ENCODE results near the gene SLC25A43.
A peak's percentile ranks its signal among the peaks of the same experiment; 100 is the strongest.

The SLC25A43 gene

GRCh38 chrX:119474615-119475388 lies 75.7 kb downstream of the SLC25A43 start:
- in situ Hi-C loops (cut with HindIII; ENCODE audit: low sequenced_read_pairs): no loop called here
- no peak overlapping the region for H3K4me3 ChIP-seq (ENCODE audit: low read depth, low read length)
- DNase-seq (ENCODE audit: low read depth, low spot score): no peak
- TF ChIP-seq CTCF (IDR thresholded peaks at IDR 0.05; ENCODE audit: low read depth, low read length): no peak

GRCh38 chrX:119475389-119476101 lies 76.4 kb downstream of the SLC25A43 start:
- no peak overlapping the region for H3K4me3 ChIP-seq (ENCODE audit: low read depth, low read length)
- in situ Hi-C loops (cut with HindIII; ENCODE audit: low sequenced_read_pairs): no loop called here
- DNase-seq (ENCODE audit: low read depth, low spot score): no peak
- TF ChIP-seq CTCF (IDR thresholded peaks at IDR 0.05; ENCODE audit: low read depth, low read length): no peak

GRCh38 chrX:119477812-119478232 lies 78.7 kb downstream of the SLC25A43 start:
- no peak overlapping the region for H3K4me3 ChIP-seq (ENCODE audit: low read depth, low read length)
- DNase-seq (ENCODE audit: low read depth, low spot score): peak; percentile 63
- TF ChIP-seq CTCF (IDR thresholded peaks at IDR 0.05; ENCODE audit: low read depth, low read length): no peak
- in situ Hi-C loops (cut with HindIII; ENCODE audit: low sequenced_read_pairs): no loop called here

GRCh38 chrX:119478504-119478903 lies 79.4 kb downstream of the SLC25A43 start:
- no peak for DNase-seq (ENCODE audit: low read depth, low spot score)
- no peak overlapping the region for H3K4me3 ChIP-seq (ENCODE audit: low read depth, low read length)
- in situ Hi-C loops (cut with HindIII; ENCODE audit: low sequenced_read_pairs): no loop called here
- no peak for TF ChIP-seq CTCF (IDR thresholded peaks at IDR 0.05; ENCODE audit: low read depth, low read length)

- no peak for DNase-seq (ENCODE audit: low read depth, low spot score)
- H3K4me3 ChIP-seq (ENCODE audit: low read depth, low read length): no peak overlapping the region
- in situ Hi-C loops (cut with HindIII; ENCODE audit: low sequenced_read_pairs): no loop called here
- TF ChIP-seq CTCF (IDR thresholded peaks at IDR 0.05; ENCODE audit: low read depth, low read length): no peak
Measured at GRCh38 chrX:119479845-119480244, 80.7 kb downstream of the SLC25A43 start.

GRCh38 chrX:119481323-119481801 lies 82.2 kb downstream of the SLC25A43 start:
- no peak for TF ChIP-seq CTCF (IDR thresholded peaks at IDR 0.05; ENCODE audit: low read depth, low read length)
- in situ Hi-C loops (cut with HindIII; ENCODE audit: low sequenced_read_pairs): no loop called here
- no peak for DNase-seq (ENCODE audit: low read depth, low spot score)
- H3K4me3 ChIP-seq (ENCODE audit: low read depth, low read length): no peak overlapping the region
